ENCODE data around the gene ENO2.

Gene ENO2

GRCh38 chr12:6960593-6961277, 46.4 kb downstream of the ENO2 start:
- DNase-seq (ENCODE audit: low read depth): no peak

- DNase-seq (ENCODE audit: low read depth): no peak
These were observed 46.9 kb downstream of the ENO2 start for GRCh38 chr12:6961278-6961694.

DNA sequence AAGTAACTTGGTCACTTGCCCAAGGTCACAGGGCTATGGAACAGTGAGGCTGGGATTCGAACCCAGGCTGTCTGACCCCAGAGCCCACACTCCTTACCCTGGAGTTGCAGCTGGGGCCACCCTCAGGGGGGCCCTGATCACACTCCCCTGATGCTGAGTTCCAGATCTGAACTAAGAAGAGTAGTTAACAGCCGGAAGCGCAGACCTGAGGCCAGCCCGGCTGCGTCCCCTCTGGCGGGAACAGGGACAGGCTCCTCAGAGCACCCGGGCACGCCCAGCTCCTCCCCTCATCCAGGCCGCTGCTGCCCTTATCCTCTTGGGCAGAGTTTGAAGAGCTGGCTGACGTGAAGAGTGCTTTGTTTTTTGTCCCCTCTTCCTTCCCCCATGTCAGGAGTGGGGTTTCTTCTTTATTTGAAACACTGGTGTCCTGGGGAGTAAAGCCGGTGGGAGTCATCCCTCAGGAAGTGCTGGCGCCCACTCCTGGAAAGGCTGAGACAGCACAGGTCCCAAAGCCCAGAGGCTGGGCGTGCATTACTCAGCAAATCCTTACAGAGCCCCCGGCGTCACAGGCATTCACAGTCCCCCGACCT, 47.4 kb downstream of the ENO2 start:
- DNase-seq (ENCODE audit: low read depth): no peak

- DNase-seq (ENCODE audit: low read depth): no peak
These were observed 48.1 kb downstream of the ENO2 start for GRCh38 chr12:6962285-6963015.

- no peak for DNase-seq (ENCODE audit: low read depth)
These were observed 48.8 kb downstream of the ENO2 start for GRCh38 chr12:6963016-6963731.

- DNase-seq (ENCODE audit: low read depth): no peak
These were observed 49.5 kb downstream of the ENO2 start for GRCh38 chr12:6963791-6964413.

DNA sequence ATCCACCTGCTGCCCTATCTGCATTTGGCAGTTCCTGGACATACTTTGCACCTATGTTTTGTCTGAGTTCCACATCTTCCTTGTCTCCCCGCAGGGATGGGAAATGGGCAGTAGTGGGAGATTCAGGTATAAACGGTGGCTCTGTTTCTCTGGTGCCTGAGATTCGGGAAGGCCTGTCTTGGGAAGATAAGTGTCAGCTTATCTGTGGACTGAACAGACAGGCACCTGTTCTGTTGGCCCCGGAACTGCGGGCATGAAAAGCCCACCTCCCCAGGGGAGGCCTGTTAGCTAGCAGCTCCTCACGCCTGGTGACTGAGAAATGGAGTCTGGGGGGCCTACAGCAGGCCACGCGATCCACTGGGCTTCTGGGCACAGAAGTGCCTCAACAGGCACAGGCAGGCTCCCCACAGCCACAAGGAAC, 50.2 kb downstream of the ENO2 start:
- no peak for DNase-seq (ENCODE audit: low read depth)

GRCh38 chr12:6965026-6965661, 50.8 kb downstream of the ENO2 start:
- DNase-seq (ENCODE audit: low read depth): peak; percentile 74

- DNase-seq (ENCODE audit: low read depth): no peak
These were observed 51.3 kb downstream of the ENO2 start for GRCh38 chr12:6965714-6966113.

DNA sequence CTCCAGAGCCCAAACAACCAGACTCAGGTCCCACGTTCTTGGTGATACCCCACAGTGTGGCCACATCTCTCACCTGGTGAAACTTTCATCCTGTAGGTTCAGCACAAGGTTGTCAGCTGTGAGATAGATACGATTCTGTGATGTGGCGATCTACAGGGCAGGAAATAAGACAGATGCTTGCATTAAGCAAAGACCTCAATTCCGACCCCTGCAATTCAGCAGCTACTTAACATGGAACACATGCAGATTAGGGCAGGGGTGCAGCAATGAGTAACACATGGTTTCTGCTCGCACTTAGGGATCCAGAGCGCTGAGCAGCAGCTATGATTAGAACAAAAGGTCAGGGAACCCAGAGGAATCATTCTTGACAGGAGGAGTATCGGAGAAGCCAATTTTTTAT, 52.0 kb downstream of the ENO2 start:
- no peak for DNase-seq (ENCODE audit: low read depth)

DNA sequence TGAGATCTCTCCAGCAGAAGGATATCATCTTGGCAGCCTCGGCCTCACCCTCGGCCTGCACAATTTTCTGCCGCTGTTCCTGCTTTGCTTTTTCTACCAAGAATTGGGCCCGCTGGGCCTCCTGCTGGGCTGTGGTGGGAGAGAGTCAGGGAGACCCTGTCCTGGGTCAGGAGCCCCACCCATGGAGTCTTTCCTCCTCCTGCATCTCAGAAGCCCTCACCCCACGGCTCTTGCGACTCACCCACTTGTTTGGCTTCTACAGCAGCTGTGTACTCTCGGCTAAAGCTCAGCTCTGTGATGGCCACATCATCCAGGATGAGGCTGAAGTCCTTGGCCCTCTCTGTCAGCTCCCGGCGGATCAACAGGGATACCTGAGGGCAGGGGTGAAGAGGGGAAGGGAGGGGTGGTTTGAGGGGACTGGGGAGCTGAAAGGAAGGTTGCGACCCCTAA, 53.3 kb downstream of the ENO2 start:
- no peak for DNase-seq (ENCODE audit: low read depth)

DNA sequence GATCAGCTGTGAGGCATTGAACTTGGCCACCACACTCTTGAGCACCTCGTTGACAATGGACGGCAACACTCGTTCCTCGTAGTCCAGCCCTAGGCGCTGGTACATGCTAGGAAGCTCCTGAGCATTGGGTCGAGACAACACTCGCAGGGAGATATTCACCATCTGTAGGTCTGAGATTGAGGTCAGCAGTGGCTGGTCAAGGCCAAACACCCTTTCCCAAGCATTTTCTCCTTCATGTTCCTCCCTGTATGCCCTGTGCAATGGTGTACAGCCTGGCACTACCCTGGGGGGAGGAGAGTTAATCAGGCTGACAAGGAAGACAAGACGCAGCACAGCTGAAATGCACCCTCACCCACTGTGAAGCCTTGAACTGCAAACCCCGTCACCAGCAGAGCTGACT, 54.0 kb downstream of the ENO2 start:
- DNase-seq (ENCODE audit: low read depth): no peak

DNA sequence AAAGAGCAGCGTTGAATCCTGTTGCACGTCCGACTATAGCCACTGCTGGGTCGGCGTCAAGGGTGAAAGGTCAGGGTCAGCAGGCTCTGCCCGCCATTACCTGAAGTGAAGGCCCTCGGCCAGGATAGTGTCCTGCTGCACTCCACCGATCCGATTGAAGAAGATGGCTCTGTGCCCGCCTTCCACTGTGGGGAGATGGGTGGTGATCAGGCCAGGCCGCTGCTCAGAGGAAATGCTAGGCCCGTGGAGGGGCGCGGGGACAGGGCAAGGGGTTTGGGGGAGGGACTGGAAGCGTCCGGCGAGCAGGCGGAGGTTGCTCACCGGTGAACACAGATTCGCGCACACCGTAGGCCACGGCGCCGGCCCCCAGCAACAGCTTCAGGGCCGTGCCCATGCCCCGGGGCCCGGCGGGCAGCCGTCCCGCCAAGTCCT, 55.7 kb downstream of the ENO2 start:
- no peak for DNase-seq (ENCODE audit: low read depth)

Measured in stimulated activated CD8-positive, alpha-beta memory T cell treated with anti-CD3 and anti-CD28 coated beads, Interleukin-15, amount 100 ng/mL, for 24 hours (primary cell).